ENCODE results near the gene RTL10.

The RTL10 gene

GRCh38 chr22:19868333-19868732 is 13.7 kb upstream of the RTL10 start:
- H3K36me3 ChIP-seq (ENCODE audit: control insufficient read depth, low read length), result no peaks in the 10 kb centered on the region
- H3K79me2 ChIP-seq (ENCODE audit: control insufficient read depth, low read length), result no peaks in the 10 kb centered on the region
- no peaks in the 10 kb centered on the region for H3K9me2 ChIP-seq (replicated peaks; ENCODE audit: control insufficient read depth, low read length)
- no peak for TF ChIP-seq CTCF (IDR thresholded peaks at IDR 0.05; ENCODE audit: low read depth, low read length, poor library complexity, severe bottlenecking)
- no peak overlapping the region for H3K27ac ChIP-seq (ENCODE audit: low read depth, low read length)
- no peaks in the 10 kb centered on the region for H3K27me3 ChIP-seq (ENCODE audit: control insufficient read depth, low read length)
- no peaks in the 10 kb centered on the region for H3K9me3 ChIP-seq (ENCODE audit: control insufficient read depth, insufficient read depth, low read length)
- H3K4me1 ChIP-seq (ENCODE audit: control insufficient read depth, low read length), result peaks cover 5% of the 10 kb centered on the region; the same call in 1 of the 2 replicates
- no peak overlapping the region for H3K4me3 ChIP-seq (ENCODE audit: low read length)
- no peaks in the 10 kb centered on the region for H3F3A ChIP-seq (ENCODE audit: control insufficient read depth, insufficient read depth)
- no peaks in the 10 kb centered on the region for H4K20me1 ChIP-seq (ENCODE audit: control insufficient read depth, insufficient read depth, low read depth, low read length)
- H3K4me2 ChIP-seq (ENCODE audit: low read length), result no peak overlapping the region

- Histone ChIP-seq H3K27ac (ENCODE audit: low read depth, low read length) (no peak overlapping the region), H3K36me3 (ENCODE audit: control insufficient read depth, low read length) (no peaks in the 10 kb centered on the region), H4K20me1 (ENCODE audit: control insufficient read depth, insufficient read depth, low read depth, low read length) (no peaks in the 10 kb centered on the region), H3F3A (ENCODE audit: control insufficient read depth, insufficient read depth) (no peaks in the 10 kb centered on the region), H3K79me2 (ENCODE audit: control insufficient read depth, low read length) (no peaks in the 10 kb centered on the region), H3K4me3 (ENCODE audit: low read length) (no peak overlapping the region), H3K9me3 (ENCODE audit: control insufficient read depth, insufficient read depth, low read length) (no peaks in the 10 kb centered on the region), H3K4me1 (ENCODE audit: control insufficient read depth, low read length) (peaks cover under 1% of the 10 kb centered on the region; the same call in 1 of the 2 replicates), H3K4me2 (ENCODE audit: low read length) (no peak overlapping the region), H3K27me3 (ENCODE audit: control insufficient read depth, low read length) (no peaks in the 10 kb centered on the region), H3K9me2 (replicated peaks; ENCODE audit: control insufficient read depth, low read length) (no peaks in the 10 kb centered on the region)
- TF ChIP-seq CTCF (IDR thresholded peaks at IDR 0.05; ENCODE audit: low read depth, low read length, poor library complexity, severe bottlenecking) (no peak), EZH2phosphoT487 (IDR thresholded peaks at IDR 0.05; ENCODE audit: borderline replicate concordance, low read length) (no peak)
Measured at GRCh38 chr22:19867617-19868016, 12.9 kb upstream of the RTL10 start.

- H3F3A ChIP-seq (ENCODE audit: control insufficient read depth, insufficient read depth), result no peaks in the 10 kb centered on the region
- H3K27me3 ChIP-seq (ENCODE audit: control insufficient read depth, low read length), result no peaks in the 10 kb centered on the region
- no peaks in the 10 kb centered on the region for H4K20me1 ChIP-seq (ENCODE audit: control insufficient read depth, insufficient read depth, low read depth, low read length)
- H3K79me2 ChIP-seq (ENCODE audit: control insufficient read depth, low read length), result no peaks in the 10 kb centered on the region
- H3K4me2 ChIP-seq (ENCODE audit: low read length), result no peak overlapping the region
- no peaks in the 10 kb centered on the region for H3K4me1 ChIP-seq (ENCODE audit: control insufficient read depth, low read length)
- H3K36me3 ChIP-seq (ENCODE audit: control insufficient read depth, low read length), result no peaks in the 10 kb centered on the region
- H3K9me3 ChIP-seq (ENCODE audit: control insufficient read depth, insufficient read depth, low read length), result no peaks in the 10 kb centered on the region
- TF ChIP-seq CTCF (IDR thresholded peaks at IDR 0.05; ENCODE audit: low read depth, low read length, poor library complexity, severe bottlenecking) (no peak), EZH2phosphoT487 (IDR thresholded peaks at IDR 0.05; ENCODE audit: borderline replicate concordance, low read length) (no peak)
- no peaks in the 10 kb centered on the region for H3K9me2 ChIP-seq (replicated peaks; ENCODE audit: control insufficient read depth, low read length)
- no peak overlapping the region for H3K4me3 ChIP-seq (ENCODE audit: low read length)
- H3K27ac ChIP-seq (ENCODE audit: low read depth, low read length), result no peak overlapping the region
Measured at GRCh38 chr22:19866665-19867009, 12.0 kb upstream of the RTL10 start.
